Liver (tissue), 9 donors: Measurements from ENCODE around the gene ZNF436. TPM values are rescaled to one million over a fixed set of nuclear protein-coding genes. Genes with fewer than 3 reads are reported as not detected.

Experiments
- DNase-seq: peaks from one replicate; pipeline ENCODE4 v3.0.0-alpha.2; 2017; ENCODE audit warnings: low spot score
- H3K27ac ChIP-seq, 2 donors: one replicate each; pipeline ENCODE4 v1.7.0; 2013; ENCODE audit warnings: inconsistent platforms in 2 of 2, low read length in 2 of 2, control low read depth in 1 of 2, low read depth in 1 of 2, mild to moderate bottlenecking in 1 of 2
- H3K27me3 ChIP-seq, 4 donors: one replicate each; pipeline versions ENCODE4 v1.6.1 to v1.7.0; 2013; ENCODE audit warnings: low read length in 3 of 4, inconsistent platforms in 1 of 4, mild to moderate bottlenecking in 1 of 4, moderate library complexity in 1 of 4; ENCODE audit not compliant: control insufficient read depth in 4 of 4, insufficient read depth in 4 of 4
- H3K36me3 ChIP-seq, 4 donors: one replicate each; pipeline versions ENCODE4 v1.6.1 to v1.7.0; 2013; ENCODE audit warnings: low read length in 3 of 4, mild to moderate bottlenecking in 3 of 4, low read depth in 1 of 4, moderate library complexity in 1 of 4; ENCODE audit not compliant: control insufficient read depth in 4 of 4, insufficient read depth in 3 of 4
- H3K4me1 ChIP-seq, 4 donors: one replicate each; pipeline versions ENCODE4 v1.6.1 to v1.7.0; 2013; ENCODE audit warnings: low read length in 3 of 4, mild to moderate bottlenecking in 3 of 4, moderate library complexity in 1 of 4; ENCODE audit not compliant: control insufficient read depth in 4 of 4, insufficient read depth in 4 of 4
- H3K4me3 ChIP-seq, 3 donors: one replicate each; pipeline versions ENCODE4 v1.6.1 to v1.7.0; 2013; ENCODE audit warnings: low read length in 3 of 3, control low read depth in 1 of 3, low read depth in 1 of 3, mild to moderate bottlenecking in 1 of 3
- H3K9ac ChIP-seq, 2 donors: one replicate each; pipeline ENCODE4 v1.7.0; 2013; ENCODE audit warnings: low read length in 2 of 2, mild to moderate bottlenecking in 2 of 2, moderate library complexity in 2 of 2, control low read depth in 1 of 2, low read depth in 1 of 2
- H3K9me3 ChIP-seq, 4 donors: one replicate each; pipeline versions ENCODE4 v1.6.1 to v1.7.0; 2013; ENCODE audit warnings: low read length in 3 of 4; ENCODE audit not compliant: control insufficient read depth in 4 of 4
- ATF3 ChIP-seq: IDR thresholded peaks from 2 replicates; pipeline ENCODE4 v1.6.1; 2016; ENCODE audit warnings: antibody characterized with exemption
- CTCF ChIP-seq: fragments of 150-350 bp; IDR thresholded peaks from 2 replicates; pipeline ENCODE4 v1.5.1; 2017; ENCODE audit warnings: improper control_type of control experiment, low read depth, low read length; ENCODE audit not compliant: missing input control
- EGR1 ChIP-seq, 2 donors: IDR thresholded peaks; 2 replicates each; pipeline ENCODE4 v1.6.1; 2016 to 2018; ENCODE audit warnings: antibody characterized with exemption in 2 of 2, low read depth in 2 of 2
- FOXA1 ChIP-seq: IDR thresholded peaks from 2 replicates; pipeline ENCODE4 v1.6.1; 2016; ENCODE audit warnings: antibody characterized with exemption
- FOXA2 ChIP-seq: IDR thresholded peaks from 2 replicates; pipeline ENCODE4 v1.6.1; 2016; ENCODE audit warnings: antibody characterized with exemption
- GABPA ChIP-seq, 2 donors: IDR thresholded peaks in 1 of 2; conservative IDR thresholded peaks in 1 of 2; 2 replicates each; pipeline ENCODE4 v1.6.1; 2016; ENCODE audit warnings: antibody characterized with exemption in 2 of 2, mild to moderate bottlenecking in 1 of 2, moderate library complexity in 1 of 2
- HNF4A ChIP-seq, 2 donors: conservative IDR thresholded peaks; 2 replicates each; pipeline ENCODE4 v1.6.1; 2016; ENCODE audit warnings: antibody characterized with exemption in 2 of 2, mild to moderate bottlenecking in 2 of 2
- HNF4G ChIP-seq: IDR thresholded peaks from 2 replicates; pipeline ENCODE4 v1.6.1; 2016; ENCODE audit warnings: antibody characterized with exemption
- JUND ChIP-seq, 2 donors: IDR thresholded peaks; 2 replicates each; pipeline ENCODE4 v1.6.1; 2016; ENCODE audit warnings: antibody characterized with exemption in 2 of 2
- MAX ChIP-seq: IDR thresholded peaks from 2 replicates; pipeline ENCODE4 v1.6.1; 2016; ENCODE audit warnings: antibody characterized with exemption
- NR2F2 ChIP-seq: IDR thresholded peaks from 2 replicates; pipeline ENCODE4 v1.6.1; 2016; ENCODE audit warnings: antibody characterized with exemption
- RAD21 ChIP-seq, 2 donors: IDR thresholded peaks; 2 replicates each; pipeline ENCODE4 v1.6.1; 2016; ENCODE audit warnings: antibody characterized with exemption in 2 of 2, mild to moderate bottlenecking in 2 of 2
- REST ChIP-seq: IDR thresholded peaks from 2 replicates; pipeline ENCODE4 v1.6.1; 2016; ENCODE audit warnings: antibody characterized with exemption, mild to moderate bottlenecking
- SP1 ChIP-seq: IDR thresholded peaks from 2 replicates; pipeline ENCODE4 v1.6.1; 2018; ENCODE audit warnings: antibody characterized with exemption, mild to moderate bottlenecking
- TAF1 ChIP-seq: conservative IDR thresholded peaks from 2 replicates; pipeline ENCODE4 v1.6.1; 2016; ENCODE audit warnings: antibody characterized with exemption, mild to moderate bottlenecking
- YY1 ChIP-seq: IDR thresholded peaks from 2 replicates; pipeline ENCODE4 v1.6.1; 2016; ENCODE audit warnings: antibody characterized with exemption, mild to moderate bottlenecking
- ZBTB33 ChIP-seq: IDR thresholded peaks from 2 replicates; pipeline ENCODE4 v1.6.1; 2016; ENCODE audit warnings: antibody characterized with exemption
- WGBS: extraction: QIAGEN DNeasy Blood & Tissue Kit; methylation state at CpG from one replicate; pipeline ENCODE4 v1.1.7; 2013; 5-methylcytosine and 5-hydroxymethylcytosine counted together
- polyA plus RNA-seq, 2 donors: library from polyadenylated mRNA; stranded (reverse) in 1 of 2; unstranded in 1 of 2; fragments of 200-250 nt in 1 of 2; fragments of >200 nt in 1 of 2; fragmentation: Nextera tagmentation in 1 of 2; extraction: Ambion mirVana in 1 of 2; gene quantifications; one replicate each; pipeline versions ENCODE4 v1.2.1 to v1.2.3, GENCODE V29; 2013 to 2015
- total RNA-seq, 2 donors: library from RNA; depleted of rRNA; stranded (reverse); fragments of >200 nt; gene quantifications; one replicate each; pipeline ENCODE4 v1.2.3, GENCODE V29; 2014
- donor health status: healthy.
- donor health status: healthy.
- donor health status: healthy.
- donor health status: healthy.
- donor health status: healthy.

Gene ZNF436
- total and polyA plus RNA-seq, 4 donors = 1.3 to 8.0 (median 3.7) TPM

- H3K4me1 ChIP-seq = peaks cover 3 to 6% (median 4%) of the 10 kb centered on the region in 4 donors
- H3K4me3 ChIP-seq = no peak overlapping the region
- TF ChIP-seq YY1 = no peak
- no peak for TF ChIP-seq NR2F2
- TF ChIP-seq EGR1 (IDR thresholded peaks at IDR 0.05; ENCODE audit: low read depth in 2 of 2) = no peak
- H3K27ac ChIP-seq = no peak overlapping the region
- H3K27me3 ChIP-seq = no peaks in the 10 kb centered on the region
- WGBS = 91% methylated on average over 7 of the region's 7 CpGs
- no peak for DNase-seq
- no peaks in the 10 kb centered on the region for H3K9me3 ChIP-seq
- peaks cover 4 to 32% (median 15%) of the 10 kb centered on the region in 4 donors for H3K36me3 ChIP-seq
- H3K9ac ChIP-seq = no peak overlapping the region
Observed at GRCh38 chr1:23408797-23409290, 39.2 kb upstream of the ZNF436 start.

- H3K9me3 ChIP-seq = no peaks in the 10 kb centered on the region
- peaks cover 7 to 10% (median 8%) of the 10 kb centered on the region in 4 donors for H3K4me1 ChIP-seq
- no peak overlapping the region for H3K27ac ChIP-seq
- no peak overlapping the region for H3K4me3 ChIP-seq
- no peak overlapping the region for H3K9ac ChIP-seq
- no peaks in the 10 kb centered on the region for H3K27me3 ChIP-seq
- DNase-seq = no peak
- WGBS = 91% methylated on average over 8 of the region's 8 CpGs
- H3K36me3 ChIP-seq = peaks cover 3 to 39% (median 15%) of the 10 kb centered on the region in 4 donors
- no peak for TF ChIP-seq TAF1
- no peak for TF ChIP-seq RAD21 (IDR thresholded peaks at IDR 0.05)
- no peak for TF ChIP-seq ZBTB33
- no peak for TF ChIP-seq SP1
- TF ChIP-seq MAX = no peak
- TF ChIP-seq HNF4A (conservative IDR thresholded peaks at IDR 0.05) = no peak
- TF ChIP-seq CTCF = no peak
Observed at GRCh38 chr1:23407016-23407630, 37.5 kb upstream of the ZNF436 start.

GRCh38 chr1:23405946-23406345, 36.3 kb upstream of the ZNF436 start:
- H3K9ac ChIP-seq = no peak overlapping the region
- peaks cover 7 to 10% (median 8%) of the 10 kb centered on the region in 4 donors for H3K4me1 ChIP-seq
- H3K36me3 ChIP-seq = peaks cover 3 to 42% (median 16%) of the 10 kb centered on the region in 4 donors
- H3K4me3 ChIP-seq = no peak overlapping the region
- H3K27ac ChIP-seq = no peak overlapping the region
- no peak for DNase-seq
- H3K9me3 ChIP-seq = no peaks in the 10 kb centered on the region
- no peaks in the 10 kb centered on the region for H3K27me3 ChIP-seq
- 90% methylated on average over 3 of the region's 3 CpGs for WGBS
- TF ChIP-seq MAX = no peak
- no peak for TF ChIP-seq GABPA (IDR thresholded peaks at IDR 0.05 in 1 of 2, conservative IDR thresholded peaks at IDR 0.05 in 1 of 2)
- no peak for TF ChIP-seq JUND (IDR thresholded peaks at IDR 0.05)
- TF ChIP-seq REST = no peak
- no peak for TF ChIP-seq NR2F2
- no peak for TF ChIP-seq YY1
- no peak for TF ChIP-seq ATF3
- no peak for TF ChIP-seq FOXA1
- TF ChIP-seq TAF1 = no peak
- TF ChIP-seq HNF4G = no peak
- no peak for TF ChIP-seq HNF4A (conservative IDR thresholded peaks at IDR 0.05)
- TF ChIP-seq FOXA2 = no peak
- TF ChIP-seq CTCF = no peak
